Activated CD4-positive, alpha-beta T cell treated with anti-CD3 and anti-CD28 coated beads, Interleukin-2, amount 50 U/mL, for 16 hours (primary cell): ENCODE results near the gene NFYB.
"Not testable (repeated sequence)": the region's sequence is repeated elsewhere in the genome, so short reads cannot be mapped to it uniquely, and the experiment has no call there.

Source experiments
- DNase-seq: peaks from one replicate; pipeline ENCODE4 v3.0.0-alpha.2; 2020

NFYB gene

DNA sequence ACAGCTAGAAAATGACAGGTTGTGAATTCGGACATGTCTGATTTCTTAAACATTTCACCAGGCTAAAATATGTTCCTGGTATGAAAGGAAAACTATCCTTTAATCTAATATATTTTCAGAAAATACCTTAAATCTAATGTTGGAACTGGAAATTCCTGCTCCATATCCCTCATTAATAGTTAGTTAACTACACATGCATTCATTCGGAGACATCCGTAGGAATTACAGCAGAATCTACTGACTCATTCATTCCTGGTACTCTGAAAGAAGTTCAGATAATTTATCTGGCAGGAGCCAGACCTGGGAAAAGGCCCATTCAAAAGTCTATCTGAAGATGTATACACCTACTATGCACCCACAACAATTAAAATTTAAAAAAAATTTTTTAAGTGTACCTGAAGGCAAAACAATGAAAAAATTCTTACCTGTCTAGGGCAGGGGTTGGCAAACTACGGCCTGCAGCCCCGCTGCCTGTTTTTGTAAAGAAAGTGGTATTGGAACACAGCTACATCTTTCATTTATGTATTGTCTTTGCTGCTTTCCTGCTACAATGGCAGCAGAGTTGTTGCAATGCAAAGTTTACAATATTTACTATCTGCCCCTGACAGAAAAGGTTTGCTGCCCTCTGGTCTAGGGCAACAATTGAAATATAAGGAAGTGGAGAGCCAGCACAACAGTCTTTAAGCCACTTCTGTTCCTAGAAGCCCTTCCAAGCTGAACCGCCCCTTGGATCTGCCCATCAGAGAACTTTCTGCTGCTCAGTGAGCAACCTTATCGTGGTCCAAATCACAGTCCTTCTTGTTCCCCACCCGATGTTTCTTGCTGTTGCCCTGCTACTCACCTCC is 17.9 kb upstream of the NFYB start:
- DNase-seq = no peak

DNA sequence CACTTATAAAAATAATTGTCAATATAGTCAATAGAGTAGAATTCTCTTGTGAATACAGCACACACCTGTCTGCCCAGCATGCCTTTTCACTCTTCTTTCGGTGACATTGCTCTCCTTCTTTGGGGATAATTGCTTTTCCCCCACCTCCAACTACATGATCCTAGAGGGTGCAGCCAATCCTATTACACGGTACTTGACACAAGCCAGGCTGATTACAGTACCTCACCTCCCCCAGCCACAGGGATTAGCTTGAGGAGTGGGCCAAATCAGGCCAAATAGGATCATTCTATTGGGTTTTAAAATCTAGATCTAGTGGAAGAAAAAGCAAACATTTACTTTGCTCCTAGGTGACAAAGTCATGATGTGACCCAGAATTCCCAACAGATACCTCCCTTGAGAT is 16.8 kb upstream of the NFYB start:
- no peak for DNase-seq

DNA sequence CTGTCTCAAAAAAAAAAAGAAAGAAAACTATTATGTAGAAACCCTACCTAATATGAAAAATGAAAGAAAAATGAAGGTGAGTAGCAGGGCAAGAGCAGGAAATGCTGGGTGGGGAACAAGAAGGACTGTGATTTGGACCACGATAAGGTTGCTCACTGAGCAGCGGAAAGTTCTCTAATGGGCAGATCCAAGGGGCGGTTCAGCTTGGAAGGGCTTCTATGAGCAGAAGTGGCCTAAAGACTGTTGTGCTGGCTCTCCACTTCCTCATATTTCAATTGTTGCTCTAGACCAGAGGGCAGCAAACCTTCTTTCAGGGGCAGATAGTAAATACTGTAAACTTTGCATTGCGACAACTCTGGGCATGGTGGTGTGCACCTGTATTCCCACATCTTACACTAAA is 16.3 kb upstream of the NFYB start:
- DNase-seq = no peak

DNA sequence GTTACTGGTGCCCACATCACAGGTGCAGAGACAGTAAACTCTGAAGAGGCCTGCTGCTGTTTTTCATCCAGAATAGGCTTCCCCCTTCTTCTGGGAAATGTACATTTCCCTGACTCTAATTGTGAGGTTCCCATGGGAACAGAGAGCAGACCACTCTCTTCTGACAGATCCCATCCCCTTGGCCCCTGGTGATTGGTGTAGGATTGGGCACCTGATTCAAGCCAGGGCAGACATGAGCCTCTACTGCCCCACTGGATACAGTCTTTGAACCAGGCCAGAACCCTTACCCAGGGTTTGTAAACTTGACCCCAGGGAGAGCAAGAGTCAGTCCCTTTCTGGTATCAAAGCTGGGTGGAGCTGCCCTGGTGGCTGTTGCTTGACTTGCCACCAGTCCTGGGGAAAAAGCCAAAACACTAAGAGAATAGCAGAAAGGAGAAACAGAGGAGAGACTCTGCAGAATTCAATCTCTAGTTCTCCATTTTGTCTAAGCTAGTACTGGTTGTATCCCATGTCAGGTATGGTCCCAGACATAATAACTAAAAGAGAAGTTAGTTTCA is 14.8 kb upstream of the NFYB start:
- DNase-seq = no peak

DNA sequence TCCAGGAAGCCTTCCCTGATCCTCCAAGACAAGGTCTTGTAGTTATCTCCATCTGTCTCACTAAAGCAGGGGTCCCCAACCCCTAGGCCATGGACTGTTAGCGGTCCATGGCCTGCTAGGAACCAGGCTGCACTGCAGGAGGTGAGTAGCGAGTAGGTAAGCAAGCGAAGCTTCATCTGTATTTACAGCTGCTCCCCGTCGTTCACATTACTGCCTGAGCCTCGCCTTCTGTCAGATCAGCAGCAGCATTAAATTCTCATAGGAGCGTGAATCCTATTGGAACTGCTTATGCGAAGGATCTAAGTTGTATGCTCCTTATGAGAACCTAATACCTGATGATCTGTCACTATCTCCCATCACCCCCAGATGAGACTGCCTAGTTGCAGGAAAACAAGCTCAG is 12.4 kb upstream of the NFYB start:
- DNase-seq = no peak

DNA sequence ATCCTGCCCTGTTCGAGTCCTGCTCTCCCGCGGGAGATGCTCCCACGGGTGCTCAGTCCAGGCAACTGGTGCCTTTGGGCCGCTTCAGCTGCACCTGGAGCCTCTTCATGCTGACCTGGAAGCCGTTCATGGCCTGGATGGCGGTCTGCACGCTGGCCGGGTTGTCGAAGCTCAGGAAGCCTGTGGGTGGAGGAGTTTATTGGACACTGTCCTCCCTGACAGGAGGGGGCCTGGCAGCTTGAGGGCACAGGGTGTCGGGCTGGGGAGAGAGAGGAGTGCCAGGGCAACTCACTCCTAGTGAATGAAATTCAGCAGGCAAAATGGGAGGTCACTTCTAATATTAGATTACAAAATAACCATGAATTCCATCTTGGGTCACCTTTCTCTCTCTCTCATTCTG is 9.3 kb upstream of the NFYB start:
- DNase-seq = no peak

DNA sequence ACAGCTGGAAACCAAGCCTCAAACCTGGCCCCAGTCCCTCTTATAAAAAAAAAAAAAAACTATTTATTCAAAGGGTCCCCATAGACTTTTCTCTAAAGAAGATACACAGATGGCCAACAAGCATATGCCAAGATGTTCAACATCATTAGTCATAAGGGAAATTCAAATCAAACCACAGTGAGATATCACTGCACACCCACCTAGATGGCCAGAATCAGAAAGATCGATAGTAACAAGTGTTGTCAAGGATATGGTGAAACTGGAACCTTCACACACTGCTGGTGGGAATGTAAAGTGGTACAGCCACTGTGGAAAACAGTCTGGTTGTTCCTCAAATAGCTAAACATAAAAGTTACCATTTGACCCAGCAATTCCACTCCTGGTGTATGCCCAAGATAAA is 5.9 kb upstream of the NFYB start:
- no peak for DNase-seq

DNA sequence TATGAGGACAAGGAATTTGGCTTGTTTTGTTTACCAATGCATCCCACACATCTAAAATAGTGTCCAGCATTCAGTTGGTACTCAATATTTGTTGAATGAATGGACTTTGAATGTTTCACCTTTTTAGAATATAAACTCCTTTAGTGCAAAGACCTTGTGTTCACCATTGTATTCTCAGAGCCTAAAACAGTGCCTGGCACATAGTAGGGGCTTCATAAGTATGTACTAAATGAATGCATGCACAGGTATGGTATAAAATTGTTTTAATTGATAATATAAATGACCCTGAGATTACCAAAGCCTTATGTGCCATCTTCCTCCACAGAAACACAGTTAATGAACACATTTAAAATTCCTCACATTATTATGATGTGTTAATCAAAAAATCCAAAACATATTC is 5.0 kb upstream of the NFYB start:
- DNase-seq = no peak

DNA sequence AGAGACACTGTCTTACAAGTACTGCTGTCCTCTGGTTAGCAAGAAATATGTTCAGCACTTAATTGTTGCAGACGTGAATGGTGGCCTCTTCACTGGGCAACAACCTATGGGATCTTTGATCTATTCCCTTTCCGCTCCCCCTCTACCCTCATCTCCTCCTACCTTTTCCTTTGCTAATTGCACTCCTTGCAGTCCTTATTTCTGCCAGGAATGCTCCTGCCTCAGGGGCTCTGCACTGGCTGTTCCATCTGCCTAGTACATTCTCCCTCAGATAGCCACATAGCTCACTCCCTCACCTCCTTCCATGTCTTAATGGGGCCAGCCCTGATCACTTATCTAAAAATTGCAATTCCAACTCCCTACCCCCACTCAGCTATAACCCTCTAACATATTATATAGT is 4.5 kb upstream of the NFYB start:
- DNase-seq = no peak

DNA sequence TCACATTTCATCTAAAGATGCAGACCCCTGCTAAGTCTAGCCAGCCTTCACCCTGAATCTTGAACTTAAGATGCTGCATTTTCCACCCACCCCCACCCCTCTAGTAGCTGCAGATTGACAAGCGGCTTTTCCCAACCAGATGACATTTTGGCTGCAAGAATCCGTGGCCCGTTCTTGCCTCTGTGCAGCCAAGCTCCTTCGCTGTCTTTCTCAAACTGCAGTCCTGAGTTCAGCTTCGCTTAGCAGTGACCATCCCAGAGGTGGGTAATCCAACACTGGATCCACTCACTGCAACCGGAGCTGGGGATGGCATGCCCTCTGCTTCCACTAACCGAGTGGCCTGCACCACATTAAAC is 765 bp upstream of the NFYB start:
- no peak for DNase-seq

DNA sequence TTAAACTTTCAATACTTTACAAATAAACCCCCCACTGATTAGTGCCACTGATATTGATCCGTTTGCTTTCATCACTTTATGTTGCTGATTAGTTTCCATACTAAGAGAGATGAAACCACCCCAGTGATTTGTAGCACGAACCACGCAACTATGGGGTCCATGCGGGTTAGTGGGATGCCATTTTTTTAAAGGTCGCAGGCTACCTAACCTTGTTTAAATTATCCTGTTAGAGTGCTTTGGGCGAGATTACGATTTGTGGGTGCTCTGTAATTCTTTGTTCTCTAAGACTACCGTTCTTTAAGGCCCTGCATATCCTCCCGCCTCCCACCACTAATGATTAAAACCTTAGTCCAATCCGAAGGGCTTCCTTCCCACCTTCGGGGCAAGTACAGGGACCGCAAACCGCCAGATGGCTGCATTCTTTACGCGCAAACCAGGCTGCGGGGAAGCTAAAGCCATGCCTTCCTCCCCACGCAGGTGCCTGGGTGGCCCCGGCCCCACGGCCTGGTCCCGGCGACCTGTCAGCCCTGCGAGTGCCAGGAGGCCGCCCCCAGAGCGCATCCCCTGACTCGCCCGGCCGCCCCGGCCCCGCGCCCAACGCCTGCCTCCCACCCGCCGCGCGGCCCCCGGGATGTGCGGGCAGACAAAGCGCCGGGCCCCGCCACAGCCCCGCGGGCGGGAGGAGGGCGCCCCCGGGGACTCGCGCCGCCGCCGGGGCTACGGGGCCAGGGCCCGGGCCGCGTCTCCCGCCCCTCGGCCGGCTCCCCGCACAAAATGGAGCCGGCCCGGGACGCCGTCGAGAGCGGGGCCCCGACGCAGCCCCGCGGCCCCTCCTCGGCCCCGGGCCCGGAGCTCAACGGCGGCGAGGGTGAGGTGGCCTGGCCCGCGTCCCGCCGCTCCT is 759 bp downstream of the NFYB start:
- peak; percentile 54 for DNase-seq

DNA sequence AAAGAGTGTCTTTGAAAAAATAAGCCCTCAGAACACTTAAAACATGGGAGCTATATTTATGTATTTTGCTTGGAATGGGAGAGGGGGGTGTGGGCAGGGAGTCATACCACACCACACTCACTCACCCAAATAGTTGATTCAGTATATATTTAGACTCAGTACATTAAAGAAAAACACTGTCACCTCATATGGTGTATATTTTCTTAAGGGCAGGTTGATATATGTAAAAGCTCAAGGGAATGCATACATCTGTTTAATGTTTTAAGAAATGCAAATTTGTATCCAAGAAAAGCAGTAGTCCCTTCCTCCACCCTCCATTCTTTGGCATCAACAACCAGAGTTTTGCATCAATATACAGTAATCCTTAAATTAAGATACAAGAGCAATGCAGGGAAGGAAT is 1.4 kb downstream of the NFYB start:
- no peak for DNase-seq

DNA sequence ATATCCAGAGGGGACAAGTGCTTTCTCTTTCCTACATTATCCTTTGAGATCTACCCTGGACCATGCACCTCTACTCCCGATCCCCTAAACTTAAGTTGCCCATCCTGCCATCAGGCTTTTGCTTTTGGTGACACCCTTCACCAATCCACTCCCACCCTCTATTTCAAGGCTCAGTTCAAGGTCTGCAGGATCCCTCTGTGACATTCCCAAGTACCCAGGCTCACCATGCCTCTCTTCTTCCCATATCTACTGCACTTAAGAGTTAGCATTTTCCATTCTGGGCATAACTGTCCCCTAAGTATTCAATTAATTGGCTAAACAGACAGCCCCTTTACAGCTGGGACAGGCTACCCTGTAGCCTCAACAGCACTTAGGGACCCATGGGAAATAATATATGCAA is 3.1 kb downstream of the NFYB start:
- DNase-seq = no peak

DNA sequence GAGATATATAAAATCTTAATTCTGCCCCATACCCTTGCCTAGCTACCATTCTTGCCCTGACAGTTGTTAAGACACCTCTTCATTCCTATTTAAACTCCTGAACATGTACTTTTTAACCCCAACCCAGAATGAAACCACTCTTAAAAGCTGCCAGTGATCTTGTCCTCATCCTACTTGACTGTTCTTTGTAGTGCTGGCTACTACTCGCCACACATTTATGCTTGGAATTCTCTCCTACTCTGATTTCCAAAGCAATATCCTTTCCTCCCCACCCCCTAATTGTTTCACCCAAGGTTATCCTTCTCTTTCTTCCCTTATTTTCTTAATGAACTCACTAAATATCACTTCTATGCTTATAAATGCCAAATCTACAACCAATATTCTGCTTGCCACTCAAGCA is 4.1 kb downstream of the NFYB start:
- no peak for DNase-seq

DNA sequence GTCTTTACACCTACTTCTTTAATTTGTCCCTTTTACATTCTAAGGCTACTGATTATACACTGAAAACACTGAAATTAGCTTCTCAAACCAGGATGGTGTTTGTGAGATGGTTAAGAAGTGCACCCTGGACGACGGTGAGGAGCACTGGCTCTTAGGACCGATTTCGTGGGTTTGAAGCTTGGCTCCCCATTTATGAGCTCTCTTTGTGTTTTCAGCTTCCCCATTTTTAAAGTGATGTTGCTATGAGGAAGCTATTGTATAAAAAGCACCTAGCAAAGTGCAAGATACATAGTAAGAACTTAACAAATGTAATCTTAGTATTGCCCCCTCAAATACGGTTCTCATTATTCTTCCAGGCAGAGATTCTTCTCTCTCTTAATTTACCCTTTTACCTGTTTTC is 4.7 kb downstream of the NFYB start:
- DNase-seq = no peak

DNA sequence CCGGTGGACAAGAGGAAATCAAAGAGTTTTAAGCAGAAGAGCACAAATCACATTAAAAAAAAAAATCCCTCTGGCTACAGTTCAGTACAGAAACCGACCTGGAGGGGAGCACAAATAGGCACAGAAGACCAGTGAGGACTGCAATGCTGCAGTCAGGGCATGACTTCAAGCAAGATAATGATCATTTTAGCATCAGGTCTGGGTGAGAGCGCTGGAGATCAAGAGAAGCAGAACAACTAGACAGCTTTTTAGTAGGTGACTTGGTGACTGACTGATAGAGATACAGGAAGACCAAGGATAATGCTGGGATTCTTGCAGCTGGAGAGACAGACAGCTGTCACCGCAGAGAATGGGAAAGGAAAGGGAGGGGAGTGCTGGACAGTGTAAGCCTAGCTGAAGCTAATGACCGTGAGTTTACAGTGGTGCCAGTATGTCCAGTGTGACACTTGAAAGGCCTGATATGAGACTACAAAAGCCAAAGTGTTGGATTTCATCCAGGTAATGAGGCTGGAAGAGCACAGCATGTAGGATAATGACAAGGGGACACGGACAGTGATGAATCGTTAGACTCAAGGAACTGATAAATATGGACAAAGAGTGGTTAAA is 5.6 kb downstream of the NFYB start:
- no peak for DNase-seq

DNA sequence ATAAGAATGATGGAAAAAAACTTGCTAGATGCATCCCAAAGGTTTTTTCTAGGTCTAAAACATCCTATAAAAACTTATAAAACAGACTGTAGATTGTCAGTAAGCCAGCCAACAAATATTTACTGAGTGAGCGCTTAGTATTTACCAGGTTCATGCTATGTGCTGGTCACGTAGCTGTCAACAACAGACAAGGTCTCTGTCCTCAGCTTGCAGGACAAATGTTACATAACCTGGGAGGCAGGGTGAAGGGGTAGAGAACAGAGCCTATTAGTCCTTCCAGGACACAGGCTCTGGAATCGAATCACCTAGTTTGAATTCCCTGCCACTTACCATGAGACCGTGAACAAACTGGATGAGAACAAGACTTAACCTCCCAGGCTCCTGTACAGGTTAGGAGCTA is 6.4 kb downstream of the NFYB start:
- DNase-seq = no peak

DNA sequence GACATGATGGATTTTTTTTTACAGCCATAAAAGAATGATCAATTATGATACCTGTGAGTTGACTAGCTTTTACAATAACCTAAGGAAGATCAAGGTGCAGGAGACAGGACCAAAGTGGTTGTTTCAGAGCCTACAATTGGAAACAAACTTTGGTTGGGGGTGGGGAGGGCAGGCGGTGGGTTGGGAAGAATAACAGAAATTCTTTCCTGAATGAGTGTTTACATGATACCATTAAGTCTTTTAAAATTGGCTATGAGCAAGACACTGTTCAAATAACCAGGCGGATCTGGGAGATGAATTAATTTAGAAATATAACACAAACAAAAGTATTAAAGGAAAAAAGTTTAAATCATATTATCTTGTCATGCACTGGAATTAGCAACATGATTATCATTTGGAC is 7.2 kb downstream of the NFYB start:
- no peak for DNase-seq

DNA sequence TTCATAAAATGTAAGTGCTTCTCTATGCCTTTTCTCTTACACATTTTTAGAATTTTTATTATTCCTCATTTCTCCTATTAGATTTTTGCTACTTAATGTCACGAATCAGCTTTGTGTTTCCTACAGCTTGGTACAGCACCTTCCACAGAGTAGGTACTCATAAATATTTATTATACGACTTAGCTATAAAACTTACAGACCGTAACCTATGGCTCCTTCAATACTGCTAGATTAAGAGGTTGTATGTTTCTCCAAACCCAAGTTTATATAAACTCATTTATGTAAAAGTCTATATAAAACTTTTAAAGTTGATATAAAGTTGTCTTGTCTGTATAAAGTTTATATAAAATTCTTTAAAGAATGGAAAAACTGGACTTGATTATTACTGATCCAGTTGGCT is 11.5 kb downstream of the NFYB start:
- no peak for DNase-seq

DNA sequence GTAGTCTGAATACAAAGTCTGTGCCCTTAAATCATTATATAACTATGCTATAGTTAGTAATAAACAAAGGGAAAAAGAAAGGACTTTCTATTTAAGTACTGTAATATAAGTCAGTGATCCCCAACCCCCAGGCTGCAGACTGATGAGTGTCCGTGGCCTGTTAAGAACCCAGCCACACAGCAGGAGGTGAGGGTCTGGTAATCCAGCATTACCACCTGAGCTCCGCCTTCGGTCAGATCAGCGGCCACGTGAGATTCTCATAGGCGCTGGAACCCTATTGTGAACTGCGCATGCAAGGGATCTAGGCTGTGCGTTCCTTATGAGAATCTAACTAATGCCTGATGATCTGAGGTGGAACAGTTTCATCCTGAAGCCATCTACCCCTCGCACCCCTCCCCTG is 15.7 kb downstream of the NFYB start:
- DNase-seq = no peak

DNA sequence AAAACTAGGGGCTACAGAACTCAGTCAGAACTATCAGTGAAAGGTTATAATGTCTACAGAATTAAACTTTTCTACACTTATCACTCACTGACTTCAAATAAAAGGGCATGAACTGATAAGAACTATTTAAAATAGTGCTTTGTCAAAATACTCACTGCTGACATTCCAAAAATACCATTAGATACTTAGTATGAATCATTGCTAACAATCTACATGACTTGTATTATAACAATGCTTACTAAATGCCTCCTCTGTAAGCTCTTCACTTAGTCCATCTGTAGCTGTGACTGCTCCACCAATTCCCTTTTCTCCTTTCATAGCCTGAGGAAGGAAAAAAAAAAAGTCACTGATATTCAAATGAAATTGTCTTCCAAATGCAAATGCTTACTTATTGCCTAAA is 17.0 kb downstream of the NFYB start:
- no peak for DNase-seq

DNA sequence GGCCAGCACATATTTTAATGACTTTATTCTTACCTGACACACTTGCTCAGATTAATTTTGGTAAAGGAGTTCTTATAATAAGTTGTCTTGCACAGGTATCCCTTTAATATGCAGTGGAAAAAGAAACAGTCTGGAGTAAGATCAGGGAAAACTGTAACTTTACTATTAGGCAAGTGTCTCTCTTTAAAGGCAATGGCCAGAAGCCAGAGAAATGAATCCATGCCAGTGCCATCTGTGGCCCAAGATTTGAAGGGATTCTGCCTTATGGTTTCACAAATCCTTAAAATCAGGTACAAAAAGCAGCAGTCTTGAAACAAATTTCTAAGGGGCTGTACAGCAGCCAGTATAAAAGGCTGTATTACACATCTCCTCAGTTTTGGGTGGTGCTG is 22.4 kb downstream of the NFYB start:
- no peak for DNase-seq

DNA sequence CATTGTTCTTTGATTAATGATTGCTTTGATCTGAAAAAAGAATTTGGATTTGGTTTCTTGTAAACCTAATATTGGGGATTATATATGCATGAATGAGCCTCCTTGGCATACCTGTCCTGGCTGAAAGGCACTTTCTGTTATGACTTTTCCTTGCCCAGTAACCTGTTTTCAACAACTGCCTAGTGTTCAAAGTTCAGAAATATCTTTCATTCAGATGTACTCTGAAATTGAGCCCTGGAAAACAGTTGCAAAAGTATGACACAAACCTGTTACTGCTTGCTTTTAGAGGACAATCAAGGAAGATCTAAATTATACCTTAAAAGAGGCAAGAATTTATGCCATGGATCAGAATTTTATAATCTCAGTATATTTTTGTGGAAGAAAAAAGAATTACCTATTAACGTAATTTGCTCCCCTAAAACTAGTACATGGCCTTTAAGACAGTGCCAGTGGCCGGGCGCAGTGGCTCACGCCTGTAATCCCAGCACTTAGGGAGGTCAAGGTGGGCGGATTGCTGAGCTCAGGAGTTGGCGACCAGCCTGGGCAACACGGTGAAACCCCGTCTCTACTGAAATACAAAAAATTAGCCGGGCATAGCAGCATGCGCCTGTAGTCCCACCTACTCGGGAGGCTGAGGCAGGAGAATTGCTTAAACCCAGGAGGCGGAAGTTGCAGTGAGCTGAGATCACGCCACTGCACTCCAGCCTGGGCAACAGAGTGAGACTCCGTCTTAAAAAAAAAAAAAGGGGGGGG is 23.0 kb downstream of the NFYB start:
- DNase-seq = not testable (repeated sequence)
